KMS-11 (cell line): Measurements from ENCODE around the gene COL20A1.

Source experiments
- H2AFZ ChIP-seq: fragments of 200-600 bp; sonication (generic); 2 replicates; pipeline ENCODE4 v1.6.1; 2016; ENCODE audit warnings: antibody characterized with exemption, mixed run types, low read depth
- H3K27ac ChIP-seq: fragments of 200-600 bp; sonication (generic); 2 replicates; pipeline ENCODE4 v1.6.1; 2016; ENCODE audit warnings: mild to moderate bottlenecking, mixed run types
- H3K27me3 ChIP-seq: fragments of 200-600 bp; sonication (generic); 2 replicates; pipeline ENCODE4 v1.6.1; 2017; ENCODE audit warnings: mild to moderate bottlenecking, low read depth, mixed run types, moderate library complexity; ENCODE audit not compliant: insufficient read depth
- H3K36me3 ChIP-seq: fragments of 200-600 bp; sonication (generic); 2 replicates; pipeline ENCODE4 v1.6.1; 2017; ENCODE audit warnings: mild to moderate bottlenecking, mixed run types; ENCODE audit not compliant: insufficient read depth
- H3K4me1 ChIP-seq: fragments of 200-600 bp; sonication (generic); 2 replicates; pipeline ENCODE4 v1.6.1; 2016; ENCODE audit warnings: mild to moderate bottlenecking, low read depth, mixed run types; ENCODE audit not compliant: poor library complexity, severe bottlenecking
- H3K4me2 ChIP-seq: fragments of 200-600 bp; sonication (generic); 2 replicates; pipeline ENCODE4 v1.7.0; 2016; ENCODE audit warnings: mild to moderate bottlenecking, mixed run types
- H3K4me3 ChIP-seq: fragments of 200-600 bp; sonication (generic); IDR thresholded peaks from 2 replicates; pipeline ENCODE4 v1.6.1; 2017; ENCODE audit warnings: low read depth, low read length, mixed read lengths; ENCODE audit not compliant: insufficient read depth
- H3K79me2 ChIP-seq: fragments of 200-600 bp; sonication (generic); 2 replicates; pipeline ENCODE4 v1.6.1; 2016; ENCODE audit warnings: low read depth, mixed run types; ENCODE audit not compliant: insufficient read depth
- H3K9ac ChIP-seq: fragments of 200-600 bp; sonication (generic); 2 replicates; pipeline ENCODE4 v1.6.1; 2016; ENCODE audit warnings: mild to moderate bottlenecking, mixed run types
- H4K20me1 ChIP-seq: fragments of 200-600 bp; sonication (generic); 2 replicates; pipeline ENCODE4 v1.6.1; 2016; ENCODE audit warnings: mild to moderate bottlenecking, mixed run types; ENCODE audit not compliant: insufficient read depth
- TF ChIP-seq, protein P1 (sequence below): fragments of 200-600 bp; sonication (generic); conservative IDR thresholded peaks from 2 replicates; pipeline ENCODE4 v1.6.1; 2017; ENCODE audit warnings: low read depth, mild to moderate bottlenecking, antibody characterized with exemption, low read length, moderate library complexity, mixed read lengths

COL20A1 gene

GRCh38 chr20:63287697-63288580 lies 5.0 kb upstream of the COL20A1 start:
- no peak overlapping the region for H3K4me3 ChIP-seq
- no peak overlapping the region for H3K27ac ChIP-seq
- H4K20me1 ChIP-seq = no peaks in the 10 kb centered on the region
- no peak overlapping the region for H2AFZ ChIP-seq
- H3K4me1 ChIP-seq = peaks cover 3% of the 10 kb centered on the region
- H3K79me2 ChIP-seq = no peaks in the 10 kb centered on the region
- TF ChIP-seq, protein P1, sequence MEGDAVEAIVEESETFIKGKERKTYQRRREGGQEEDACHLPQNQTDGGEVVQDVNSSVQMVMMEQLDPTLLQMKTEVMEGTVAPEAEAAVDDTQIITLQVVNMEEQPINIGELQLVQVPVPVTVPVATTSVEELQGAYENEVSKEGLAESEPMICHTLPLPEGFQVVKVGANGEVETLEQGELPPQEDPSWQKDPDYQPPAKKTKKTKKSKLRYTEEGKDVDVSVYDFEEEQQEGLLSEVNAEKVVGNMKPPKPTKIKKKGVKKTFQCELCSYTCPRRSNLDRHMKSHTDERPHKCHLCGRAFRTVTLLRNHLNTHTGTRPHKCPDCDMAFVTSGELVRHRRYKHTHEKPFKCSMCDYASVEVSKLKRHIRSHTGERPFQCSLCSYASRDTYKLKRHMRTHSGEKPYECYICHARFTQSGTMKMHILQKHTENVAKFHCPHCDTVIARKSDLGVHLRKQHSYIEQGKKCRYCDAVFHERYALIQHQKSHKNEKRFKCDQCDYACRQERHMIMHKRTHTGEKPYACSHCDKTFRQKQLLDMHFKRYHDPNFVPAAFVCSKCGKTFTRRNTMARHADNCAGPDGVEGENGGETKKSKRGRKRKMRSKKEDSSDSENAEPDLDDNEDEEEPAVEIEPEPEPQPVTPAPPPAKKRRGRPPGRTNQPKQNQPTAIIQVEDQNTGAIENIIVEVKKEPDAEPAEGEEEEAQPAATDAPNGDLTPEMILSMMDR = no peak
- H3K36me3 ChIP-seq = no peaks in the 10 kb centered on the region
- no peak overlapping the region for H3K9ac ChIP-seq
- H3K4me2 ChIP-seq = no peak overlapping the region
- H3K27me3 ChIP-seq = peaks cover 19% of the 10 kb centered on the region; the same call in 1 of the 2 replicates

DNA sequence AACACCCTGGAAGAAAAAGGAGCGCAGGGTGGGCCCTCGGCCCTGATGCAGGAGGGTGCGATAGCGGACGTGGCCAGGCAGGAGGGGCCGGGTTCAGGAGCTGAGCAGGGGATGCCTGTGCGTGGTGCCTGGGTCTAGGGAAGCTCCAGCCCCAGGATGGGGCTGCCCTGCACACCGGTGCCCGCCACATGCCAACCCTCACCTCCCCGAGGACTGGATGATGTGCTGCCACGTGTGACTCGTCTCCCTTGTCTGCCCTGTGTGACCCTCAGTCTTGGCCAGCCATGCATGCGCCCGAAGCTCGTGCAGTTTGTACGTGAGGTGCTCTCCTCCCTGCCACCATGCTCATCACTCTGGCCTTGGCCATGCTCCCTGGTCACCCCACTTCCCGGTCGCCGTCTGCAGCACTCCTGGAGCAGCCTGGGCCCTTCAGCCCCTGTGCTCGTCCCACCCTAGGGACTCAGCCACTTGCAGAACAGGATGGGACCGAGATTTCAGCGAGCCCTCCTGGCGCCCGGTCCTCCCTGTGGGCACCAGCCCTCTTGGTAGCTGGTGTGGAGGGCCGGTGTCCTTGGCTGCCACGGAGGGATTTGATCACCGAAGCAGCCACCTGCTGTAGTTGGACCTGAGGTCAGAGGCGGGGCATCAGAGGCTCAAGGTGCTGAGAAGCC lies 4.3 kb upstream of the COL20A1 start:
- Histone ChIP-seq H3K27me3 (peaks cover 27% of the 10 kb centered on the region; the same call in 1 of the 2 replicates), H3K36me3 (no peaks in the 10 kb centered on the region), H4K20me1 (no peaks in the 10 kb centered on the region), H3K4me2 (no peak overlapping the region), H3K79me2 (no peaks in the 10 kb centered on the region), H3K9ac (no peak overlapping the region), H2AFZ (no peak overlapping the region), H3K4me3 (no peak overlapping the region), H3K4me1 (peaks cover 3% of the 10 kb centered on the region), H3K27ac (no peak overlapping the region)
- TF ChIP-seq, protein P1 = no peak

- Histone ChIP-seq H3K27me3 (peaks cover 33% of the 10 kb centered on the region), H3K27ac (no peak overlapping the region), H3K4me2 (no peak overlapping the region), H3K36me3 (no peaks in the 10 kb centered on the region), H4K20me1 (no peaks in the 10 kb centered on the region), H3K4me1 (peaks cover 3% of the 10 kb centered on the region), H3K79me2 (no peaks in the 10 kb centered on the region), H3K4me3 (no peak overlapping the region), H3K9ac (no peak overlapping the region), H2AFZ (no peak overlapping the region)
- TF ChIP-seq, protein P1 = no peak
Measured at GRCh38 chr20:63289311-63290135, 3.5 kb upstream of the COL20A1 start.

DNA sequence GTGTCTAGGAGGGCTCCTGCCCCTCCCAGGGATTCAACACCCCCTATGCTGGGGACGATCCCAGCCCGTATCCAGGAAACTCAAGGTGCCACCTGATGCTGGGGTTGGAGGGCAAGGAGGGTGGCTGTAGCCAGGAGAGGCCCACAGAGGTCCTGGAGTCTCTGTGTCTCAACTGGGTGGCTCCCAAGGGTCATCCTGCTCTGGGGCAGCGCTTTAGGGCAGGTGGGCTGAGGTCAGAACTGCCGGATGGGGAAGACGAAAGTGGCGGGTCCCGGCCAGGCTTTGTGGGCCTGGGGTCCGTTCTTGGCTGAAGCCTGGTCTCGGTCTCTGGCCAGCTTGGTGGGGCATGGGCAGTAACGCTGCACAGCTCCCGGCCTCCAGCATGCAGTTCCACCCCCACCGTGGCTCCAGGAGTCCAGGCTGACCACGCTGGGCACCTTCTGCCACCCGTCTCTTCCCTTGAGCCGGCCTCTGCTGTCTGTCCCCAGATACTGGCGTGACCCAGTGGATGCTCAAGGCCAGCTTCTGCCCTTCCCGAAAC lies 2.8 kb upstream of the COL20A1 start:
- H3K27me3 ChIP-seq = peaks cover 39% of the 10 kb centered on the region
- H3K4me3 ChIP-seq = no peak overlapping the region
- TF ChIP-seq, protein P1 = no peak
- no peak overlapping the region for H2AFZ ChIP-seq
- H3K36me3 ChIP-seq = no peaks in the 10 kb centered on the region
- no peak overlapping the region for H3K27ac ChIP-seq
- no peak overlapping the region for H3K9ac ChIP-seq
- peaks cover 3% of the 10 kb centered on the region for H3K4me1 ChIP-seq
- no peaks in the 10 kb centered on the region for H3K79me2 ChIP-seq
- H4K20me1 ChIP-seq = no peaks in the 10 kb centered on the region
- no peak overlapping the region for H3K4me2 ChIP-seq
